GM12891 (cell line): ENCODE results near the gene SHMT1.

ENCODE experiments used
- POLR2A ChIP-seq: IDR thresholded peaks from 2 replicates; pipeline ENCODE4 v1.6.1; 2011; ENCODE audit warnings: low read depth, low read length, control low read depth
- POLR2AphosphoS5 ChIP-seq: IDR thresholded peaks from 2 replicates; pipeline ENCODE4 v1.6.1; 2011; ENCODE audit warnings: low read depth, low read length, control low read depth
- POU2F2 ChIP-seq: IDR thresholded peaks from 2 replicates; pipeline ENCODE4 v1.6.1; 2011; ENCODE audit warnings: low read depth, mild to moderate bottlenecking, control low read depth, low read length, moderate library complexity
- SPI1 ChIP-seq: IDR thresholded peaks from 2 replicates; pipeline ENCODE4 v1.6.1; 2011; ENCODE audit warnings: low read depth, low read length, control low read depth
- TAF1 ChIP-seq: IDR thresholded peaks from 2 replicates; pipeline ENCODE4 v1.6.1; 2011; ENCODE audit warnings: low read depth, low read length, control low read depth

GRCh38 chr17:18380471-18381157, 17.3 kb upstream of the SHMT1 start:
- TF ChIP-seq POLR2AphosphoS5 (no peak), POLR2A (no peak), TAF1 (no peak), SPI1 (no peak), POU2F2 (no peak)
